GM19239 (cell line): Measurements from ENCODE around the gene DQX1.
"Not testable (repeated sequence)": the region's sequence is repeated elsewhere in the genome, so short reads cannot be mapped to it uniquely, and the experiment has no call there.

Experiments used
- DNase-seq: peaks from one replicate; pipeline ENCODE4 v3.0.0; 2011; ENCODE audit warnings: low spot score; ENCODE audit not compliant: insufficient read length
- FAIRE-seq: peaks from 2 replicates; lab custom pipeline; 2011; peaks lifted over from hg19 to GRCh38; lab: Jason Lieb, UNC

DQX1 gene

DNA sequence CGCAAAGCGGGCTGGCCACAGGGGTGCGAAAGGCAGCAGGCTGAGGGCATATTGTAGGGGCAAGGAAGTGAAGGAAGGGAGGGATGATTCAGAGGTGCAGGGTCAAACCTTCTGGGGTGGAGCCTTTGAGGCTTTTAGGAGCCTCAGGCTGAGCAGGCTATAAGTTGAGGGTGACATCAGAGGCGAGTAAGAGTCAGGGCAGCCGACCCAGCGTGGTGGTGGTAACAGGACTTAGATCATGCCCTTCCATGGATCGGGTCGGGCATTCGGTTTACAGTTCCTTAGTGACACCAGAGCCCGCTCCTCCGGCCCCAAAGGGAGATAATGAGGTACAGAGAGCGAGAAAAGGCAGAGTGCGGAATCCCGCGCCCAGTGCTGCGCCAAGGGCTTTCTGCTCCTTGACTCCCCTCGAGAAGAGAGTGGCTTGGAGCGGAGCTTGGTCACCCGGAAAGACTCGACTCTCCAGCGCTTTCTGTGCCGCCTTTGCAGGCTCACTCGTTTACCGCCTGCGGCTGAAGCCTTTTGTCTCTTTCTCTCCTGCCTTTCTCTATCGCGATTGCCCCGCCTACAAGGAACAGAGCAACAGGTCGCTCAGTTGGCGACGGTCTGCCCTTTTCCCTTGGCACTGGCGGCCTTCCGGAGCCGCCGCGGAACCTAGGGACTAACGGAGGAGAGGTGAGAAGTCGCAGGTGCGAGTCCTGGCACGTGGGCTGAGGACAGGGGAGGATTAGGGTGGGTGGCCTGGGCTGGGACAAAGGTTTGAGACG, 27.3 kb downstream of the DQX1 start:
- DNase-seq (no peak), FAIRE-seq (peak; percentile 47)

DNA sequence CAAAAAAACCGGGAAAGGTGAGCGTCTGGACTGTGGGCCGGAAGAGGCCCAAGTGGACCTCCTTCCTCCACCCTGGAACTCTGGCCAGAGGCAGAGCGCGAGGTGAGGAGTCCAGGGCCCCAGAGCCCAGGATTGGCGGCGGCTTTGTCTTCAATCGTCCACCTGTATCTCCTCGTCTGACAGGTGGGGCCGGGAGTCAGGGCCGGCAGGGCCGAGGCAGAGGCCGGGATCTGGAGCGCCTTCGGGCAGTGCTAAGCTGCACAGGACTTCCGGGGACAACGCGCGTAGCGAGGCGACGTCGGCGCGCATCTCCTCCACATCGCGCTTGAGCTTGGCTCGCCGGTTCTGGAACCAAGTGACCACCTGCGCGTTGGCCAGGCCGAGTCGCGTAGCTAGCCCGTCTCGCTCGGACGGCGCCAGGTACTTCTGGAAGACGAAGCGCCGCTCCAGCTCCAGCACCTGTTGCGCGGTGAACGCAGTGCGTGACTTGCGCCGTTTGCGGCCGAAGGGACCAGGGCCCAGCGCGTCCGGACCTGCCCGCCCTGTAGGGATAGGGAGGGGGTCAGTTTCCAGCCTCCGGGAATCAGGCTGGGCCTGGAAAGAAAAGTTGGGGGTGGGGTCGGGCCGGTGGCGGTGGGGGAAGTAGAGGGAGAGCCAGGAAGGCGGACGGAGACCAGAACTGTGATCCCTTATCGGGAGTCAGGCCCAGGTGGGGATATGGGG, 28.1 kb downstream of the DQX1 start:
- DNase-seq = no peak

DNA sequence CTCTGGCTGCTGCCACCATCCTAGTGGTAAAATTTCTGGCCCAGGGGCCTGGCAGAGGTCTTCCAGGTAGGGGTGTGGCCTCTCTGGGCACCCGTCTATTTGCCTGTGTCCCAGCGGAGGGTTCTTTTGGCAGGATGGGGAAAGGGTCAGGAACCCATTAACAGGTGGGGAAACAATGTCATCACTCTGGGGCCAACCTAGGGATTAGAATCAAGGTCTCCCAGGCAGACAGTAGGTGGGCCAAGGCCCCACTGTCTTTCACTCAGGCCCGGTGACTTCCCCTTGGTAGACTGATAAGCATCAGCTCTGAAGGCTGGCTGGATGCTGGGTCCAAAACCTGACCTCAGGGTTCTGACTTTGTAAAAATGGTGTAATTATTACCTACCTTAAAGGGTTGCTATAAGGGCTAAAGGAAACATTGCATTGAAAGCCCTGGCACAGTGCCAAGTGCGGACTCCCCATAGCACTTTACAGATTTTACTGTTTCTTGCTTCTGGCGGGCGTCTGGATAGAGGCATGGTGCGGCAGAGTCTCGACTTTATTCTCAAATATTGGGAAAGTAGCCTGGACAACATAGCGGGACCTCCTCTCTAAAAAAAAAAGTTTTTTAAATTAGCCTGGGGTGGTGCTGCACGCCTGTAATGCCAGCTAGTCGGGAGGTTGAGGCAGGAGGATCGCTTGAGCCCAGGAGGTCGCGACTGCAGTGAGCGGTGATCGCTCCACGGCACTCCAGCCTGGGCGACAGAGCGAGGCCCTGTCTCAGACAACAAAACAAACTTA, 28.8 kb downstream of the DQX1 start:
- FAIRE-seq (no peak), DNase-seq (no peak)

More for the DNA sequence above, 28.1 kb downstream of the DQX1 start:
- FAIRE-seq = peak; percentile 55

DNA sequence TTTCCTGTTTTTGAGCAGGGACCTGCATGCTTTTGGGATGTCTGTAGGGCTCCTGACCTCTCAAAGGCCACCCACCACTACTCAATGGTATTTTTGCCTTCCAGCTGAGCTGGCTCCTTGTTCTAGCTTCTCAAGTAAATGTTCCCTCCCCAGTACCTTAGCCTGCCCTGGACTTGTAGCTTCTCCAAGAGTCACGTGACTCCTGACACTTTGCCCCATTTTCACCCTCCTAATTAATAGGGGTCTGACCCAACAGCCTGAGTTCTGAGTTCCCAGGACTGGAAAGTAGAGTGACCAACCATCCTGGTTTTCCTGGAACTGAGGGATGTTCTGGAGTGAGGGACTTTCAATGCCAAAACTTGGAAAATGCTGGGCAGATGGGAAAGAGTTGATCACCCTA, 30.6 kb downstream of the DQX1 start:
- FAIRE-seq (no peak), DNase-seq (no peak)

DNA sequence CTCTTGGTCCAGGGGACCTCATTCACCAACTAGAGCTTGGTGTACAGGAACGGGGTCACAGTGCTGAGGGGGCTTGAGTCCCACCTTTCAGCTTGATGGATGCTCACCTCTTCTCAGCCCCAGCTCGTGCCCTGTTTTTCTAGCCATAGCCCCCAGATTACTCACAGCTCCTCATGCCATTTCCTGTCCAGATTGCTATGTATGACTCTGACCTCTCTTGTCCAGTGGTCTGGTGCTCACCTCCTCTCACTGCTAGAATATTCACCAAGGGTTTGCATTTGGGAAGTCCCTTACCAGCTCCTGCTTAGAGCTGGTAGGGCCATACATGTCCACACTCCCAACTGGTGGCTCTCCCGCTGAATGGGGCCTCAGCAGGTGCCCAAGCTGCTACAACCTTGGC, 32.5 kb downstream of the DQX1 start:
- FAIRE-seq (no peak), DNase-seq (no peak)

DNA sequence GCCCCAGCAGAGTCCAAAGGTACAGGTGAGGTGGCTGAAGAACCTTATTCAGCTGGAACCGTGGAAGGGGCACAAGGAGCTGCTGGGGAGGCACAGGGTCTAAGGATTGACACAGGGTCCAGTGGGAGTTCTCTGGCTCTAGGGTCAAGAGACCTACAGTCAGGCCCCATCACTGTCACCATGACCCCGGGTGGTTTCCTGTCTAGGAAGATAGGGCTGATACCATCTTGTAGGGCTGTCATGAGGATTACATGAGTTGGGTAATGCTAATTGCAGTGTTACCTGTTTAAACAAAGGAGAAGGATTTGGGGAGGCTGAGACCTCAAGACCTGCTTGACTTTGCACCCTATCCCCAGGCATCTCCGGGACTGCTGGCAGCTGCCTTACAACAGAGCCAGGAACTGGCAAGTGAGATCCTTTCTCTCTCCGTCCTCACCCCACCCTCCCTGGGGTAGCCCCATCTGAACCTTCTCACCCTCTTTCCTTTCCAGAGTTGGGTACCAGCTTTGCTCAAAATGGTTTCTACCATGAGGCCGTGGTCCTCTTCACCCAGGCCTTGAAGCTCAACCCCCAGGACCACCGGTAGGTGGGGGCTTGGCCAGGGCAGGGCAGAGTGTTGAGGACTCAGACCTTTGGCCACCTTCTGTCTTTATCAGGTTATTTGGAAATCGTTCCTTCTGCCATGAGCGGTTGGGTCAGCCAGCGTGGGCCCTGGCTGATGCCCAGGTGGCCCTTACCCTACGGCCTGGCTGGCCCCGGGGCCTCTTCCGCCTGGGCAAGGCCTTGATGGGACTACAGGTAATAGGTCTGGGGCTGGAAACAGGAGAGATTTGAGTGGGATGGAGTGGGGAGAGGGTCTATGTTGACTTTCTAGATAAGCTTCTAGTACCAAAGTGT, 34.1 kb downstream of the DQX1 start:
- DNase-seq (no peak), FAIRE-seq (no peak)

DNA sequence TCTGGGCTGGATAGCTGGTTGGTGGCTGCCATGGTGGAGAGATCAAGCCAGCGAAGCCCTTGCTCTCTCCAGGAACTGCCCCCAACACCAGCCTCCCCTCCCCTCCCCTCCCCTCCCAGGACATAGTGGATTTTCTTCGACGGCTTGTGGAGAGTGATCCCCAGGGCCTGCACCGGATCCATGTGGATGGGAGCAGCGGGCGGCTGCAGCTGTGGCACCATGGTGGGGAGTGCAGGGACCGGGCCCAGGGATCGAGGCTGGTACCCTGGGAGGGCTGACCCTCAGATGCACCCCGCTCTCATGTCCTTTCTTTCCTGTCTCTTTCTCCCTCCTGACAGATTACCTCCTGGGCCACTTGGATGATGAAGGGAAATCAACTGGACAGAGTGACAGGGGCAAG, 36.1 kb downstream of the DQX1 start:
- no peak for FAIRE-seq

DNA sequence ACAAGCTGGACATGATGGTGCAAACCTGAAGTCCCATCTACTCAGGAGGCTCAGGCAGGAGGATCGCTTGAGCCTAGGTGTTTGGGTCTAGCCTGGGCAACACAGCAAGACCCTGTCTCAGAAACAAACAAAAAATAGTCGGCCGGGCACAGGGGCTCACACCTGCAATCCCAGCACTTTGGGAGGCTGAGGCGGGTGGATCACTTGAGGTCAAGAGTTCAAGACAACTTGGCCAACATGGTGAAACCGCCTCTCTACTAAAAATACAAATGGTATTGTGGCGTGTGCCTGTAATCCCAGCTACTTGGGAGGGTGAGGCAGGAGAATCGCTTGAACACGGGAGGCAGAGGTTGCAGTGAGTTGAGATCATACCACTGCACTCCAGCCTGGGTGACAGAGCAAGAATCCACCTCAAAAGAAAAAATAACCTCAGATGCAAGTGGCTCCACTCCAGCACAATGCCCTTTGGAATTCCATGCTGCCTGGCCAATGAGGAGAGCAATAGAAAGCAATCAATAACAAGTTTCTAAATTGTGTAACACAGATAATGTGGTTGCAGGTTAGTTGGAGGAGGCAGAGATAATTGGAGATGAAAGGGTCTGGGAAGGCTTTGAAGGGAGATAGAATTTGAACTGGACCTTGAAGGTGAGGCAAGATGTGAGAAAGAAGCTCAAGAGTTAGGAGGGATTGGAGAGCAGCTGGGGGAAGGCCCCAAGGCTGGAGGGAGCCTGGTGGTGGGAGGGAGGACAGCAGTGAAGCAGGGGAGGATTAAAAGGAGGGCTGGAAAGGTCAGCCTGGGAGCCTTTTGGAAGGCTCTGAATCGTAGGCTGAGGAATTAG, 37.2 kb downstream of the DQX1 start:
- DNase-seq (no peak), FAIRE-seq (no peak)

More for the DNA sequence above, 36.1 kb downstream of the DQX1 start:
- no peak for DNase-seq

DNA sequence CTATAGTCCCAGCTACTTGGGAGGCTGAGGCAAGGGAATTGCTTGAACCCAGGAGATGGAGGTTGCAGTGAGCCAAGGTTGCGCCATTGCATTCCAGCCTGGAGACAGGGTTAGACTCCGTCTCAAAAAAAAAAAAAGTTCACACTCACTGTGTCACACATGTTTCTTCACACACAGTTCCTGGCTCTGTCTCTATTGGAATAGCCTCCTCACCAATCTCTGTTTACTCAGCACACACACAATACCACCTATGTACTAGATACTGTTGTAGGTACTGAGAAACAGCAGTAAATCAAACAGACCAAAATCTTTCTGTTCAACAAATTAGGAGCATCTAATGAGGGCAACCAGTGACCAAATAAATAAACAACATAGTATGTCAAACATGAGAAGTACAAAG, 39.9 kb downstream of the DQX1 start:
- FAIRE-seq = no peak
- no peak for DNase-seq

DNA sequence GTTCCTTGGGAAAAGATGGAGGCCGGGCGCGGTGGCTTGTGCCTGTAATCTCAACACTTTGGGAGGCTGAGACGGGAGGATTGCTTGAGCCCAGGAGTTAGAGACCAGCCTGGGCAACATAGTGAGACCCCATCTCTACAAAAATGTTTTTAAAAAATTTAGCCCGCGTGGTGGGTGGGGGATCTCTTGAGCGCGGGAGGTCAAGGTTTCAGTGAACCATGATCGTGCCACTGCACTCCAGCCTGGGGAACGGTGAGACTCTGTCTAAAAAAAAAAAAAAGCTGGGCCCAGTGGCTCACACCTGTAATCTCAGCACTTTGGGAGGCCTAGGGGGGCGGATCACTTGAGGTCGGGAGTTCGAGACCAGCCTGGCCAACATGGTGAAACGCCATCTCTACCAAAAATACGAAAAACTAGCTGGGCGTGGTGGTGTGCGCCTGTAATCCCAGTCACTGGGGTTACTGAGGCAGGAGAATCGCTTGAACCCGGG, 42.3 kb downstream of the DQX1 start:
- not testable (repeated sequence) for FAIRE-seq, DNase-seq

DNA sequence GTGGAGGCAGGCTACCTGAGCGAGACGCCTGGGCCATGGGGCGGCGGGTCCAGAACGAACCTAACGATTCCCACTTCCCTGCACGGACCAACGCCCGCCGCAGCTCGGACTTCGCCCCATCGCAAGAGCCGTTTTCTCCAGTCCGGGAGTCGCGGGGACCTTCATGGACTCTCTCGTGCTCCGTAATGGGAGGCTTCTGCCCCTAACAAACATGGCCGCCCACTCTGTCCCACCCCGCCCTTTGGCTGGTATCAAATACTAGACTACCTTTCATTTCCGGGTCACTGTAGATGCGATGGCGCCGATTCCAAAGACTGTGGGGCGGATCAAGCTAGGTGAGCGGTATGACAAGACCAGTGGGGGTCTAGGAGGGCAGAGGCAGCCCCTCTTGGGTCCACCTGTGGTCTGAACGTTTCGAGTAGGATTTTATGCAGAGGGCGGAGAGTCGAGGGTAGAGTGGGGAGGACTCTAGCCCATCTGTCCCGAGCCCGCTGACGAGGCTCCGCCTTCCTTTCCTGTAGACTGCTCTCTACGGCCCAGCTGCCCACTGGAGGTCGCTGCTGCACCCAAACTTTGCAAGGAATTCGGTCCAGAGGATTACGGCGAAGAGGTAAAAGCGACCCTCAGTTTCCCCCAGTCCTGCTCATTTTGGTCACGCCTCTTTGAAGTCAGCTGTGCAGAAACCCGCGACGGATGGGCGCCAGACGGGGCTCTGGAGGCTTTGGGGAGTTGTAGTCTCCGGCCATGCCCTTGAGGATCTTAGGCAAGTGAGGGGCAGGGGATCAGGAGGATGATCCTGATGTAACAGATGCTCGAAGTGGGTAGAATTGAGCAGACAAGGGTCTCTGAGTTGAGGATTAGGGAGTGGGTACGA, 43.0 kb downstream of the DQX1 start, which contains the start of the genes CCDC142 and TTC31:
Gene CCDC142, minus strand, starts transcription at position 198 of the 874 bp plus-strand sequence. Its CDS starts 161 bp downstream, at position 37.
Gene TTC31, plus strand, starts transcription at position 281 of the 874 bp plus-strand sequence. Its CDS starts 15 bp downstream, at position 296.
- peak; percentile 87 for DNase-seq
- peak; percentile 97 for FAIRE-seq

DNA sequence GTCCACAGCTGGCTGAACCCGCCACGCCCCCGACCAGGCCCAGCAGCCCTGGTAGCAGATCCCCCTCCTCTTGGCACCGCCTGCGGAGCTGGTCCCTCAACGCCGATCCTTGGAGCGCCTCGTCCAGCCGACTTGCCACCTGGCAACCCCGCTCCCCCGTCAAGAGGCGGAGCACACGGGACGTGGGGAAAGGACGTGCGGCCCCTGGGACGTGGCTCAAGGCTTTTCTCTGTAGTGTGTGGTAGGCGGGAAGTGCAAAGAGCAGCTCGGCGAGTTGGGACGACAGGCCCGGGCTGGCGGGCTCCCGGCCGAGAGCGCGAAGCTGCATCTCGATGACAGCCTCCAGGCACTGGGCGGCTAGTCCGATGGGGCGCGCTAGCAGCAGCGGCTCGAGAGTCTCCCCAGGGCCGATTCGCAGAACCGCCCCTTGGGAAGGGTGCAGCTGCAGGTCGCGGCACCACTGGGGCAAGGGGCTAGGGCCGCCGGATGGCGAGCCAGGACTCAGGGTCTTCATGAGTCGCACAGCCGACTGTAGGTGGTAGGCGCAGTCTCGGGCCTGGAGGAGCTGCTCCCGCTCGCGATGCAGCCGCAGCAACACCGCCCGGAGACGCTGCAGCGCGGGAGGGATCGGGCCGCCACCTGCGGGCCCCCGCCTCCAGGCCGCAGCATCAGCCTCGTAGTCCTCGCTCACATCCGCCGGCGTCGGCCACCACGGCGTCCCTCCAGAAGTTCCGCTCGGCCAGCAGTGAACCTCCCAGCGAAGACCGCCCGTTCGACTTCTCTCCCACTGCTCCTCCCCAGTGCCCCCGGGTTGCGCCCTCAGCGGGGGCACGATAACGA, 43.9 kb downstream of the DQX1 start:
- FAIRE-seq (no peak), DNase-seq (no peak)

DNA sequence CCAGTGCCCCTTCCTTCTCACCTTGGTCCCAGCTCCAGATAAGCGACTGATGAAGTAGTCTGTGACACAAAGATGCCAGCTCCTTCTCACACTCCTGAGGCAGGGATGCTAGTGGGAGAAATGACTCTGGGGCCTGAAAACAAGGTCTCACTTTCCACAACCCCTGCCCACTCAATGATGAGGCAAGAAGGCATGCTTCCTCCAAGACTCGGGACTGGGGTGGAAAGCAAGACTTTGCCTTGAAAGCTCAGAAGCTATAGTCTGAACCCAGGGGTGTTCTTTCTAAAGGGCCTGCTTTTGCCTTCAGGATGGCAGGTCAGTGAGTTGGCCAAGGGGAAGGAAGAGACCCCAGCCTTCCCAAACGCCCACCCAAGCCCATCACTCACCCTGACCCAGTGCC, 44.6 kb downstream of the DQX1 start:
- DNase-seq (no peak), FAIRE-seq (no peak)

DNA sequence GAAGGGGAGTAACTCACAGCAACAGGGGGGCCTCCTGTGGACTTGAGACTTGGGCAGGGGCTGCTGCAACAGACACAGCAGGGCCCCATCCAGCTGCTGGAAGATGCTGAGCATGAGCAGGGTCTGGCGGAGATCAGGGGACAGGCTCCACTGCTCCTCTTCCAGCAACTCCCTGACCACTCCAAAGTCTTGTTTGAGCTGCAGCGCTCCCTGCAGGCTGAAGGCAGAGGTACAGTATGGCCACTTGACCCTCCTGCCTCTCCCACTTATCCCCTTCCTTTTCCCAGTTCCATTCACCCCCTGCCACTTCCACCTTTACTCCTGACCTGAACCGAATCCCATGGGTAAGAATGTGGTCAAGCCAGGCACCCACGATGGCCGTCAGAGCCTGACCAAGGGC, 51.1 kb downstream of the DQX1 start:
- no peak for FAIRE-seq
- no peak for DNase-seq

DNA sequence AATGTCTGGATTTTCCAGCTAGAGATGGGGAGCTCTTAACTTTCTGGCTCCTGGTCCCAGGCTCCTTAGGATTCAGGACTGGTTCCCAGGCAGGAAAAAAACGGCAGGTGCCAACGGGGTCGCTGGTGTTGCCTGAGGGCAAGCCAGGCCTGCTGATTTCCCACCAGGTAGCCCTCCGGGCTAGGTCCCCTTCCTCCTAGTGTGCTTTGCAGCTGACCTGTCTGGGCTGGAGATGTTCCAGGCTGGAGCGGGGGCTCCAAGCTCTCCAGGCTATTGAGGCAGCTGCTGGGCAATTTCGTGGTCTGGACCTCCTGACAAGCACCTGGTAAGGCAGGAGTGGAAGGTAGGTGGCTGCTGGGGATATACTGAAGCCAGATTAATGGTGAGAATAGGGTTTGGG, 51.5 kb downstream of the DQX1 start:
- DNase-seq (no peak), FAIRE-seq (no peak)

DNA sequence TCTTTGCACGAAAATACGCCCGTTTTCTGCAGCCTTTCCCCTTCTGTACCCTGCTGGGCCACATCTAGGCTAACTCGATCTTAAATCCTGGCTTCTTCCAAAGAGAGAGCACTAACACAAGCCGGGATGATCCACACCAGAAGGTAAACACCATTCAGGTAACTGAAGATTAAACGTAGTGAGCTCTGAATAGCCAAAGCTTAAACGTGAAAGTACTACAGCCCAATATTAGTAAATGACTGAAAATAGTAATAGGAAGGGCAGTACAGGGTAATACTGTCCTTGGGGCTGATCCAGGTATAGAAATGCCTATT, 53.1 kb downstream of the DQX1 start:
- DNase-seq = no peak
- peak; percentile 57 for FAIRE-seq
